ENCODE results near the gene TP53RK. TPM values are rescaled to one million over a fixed set of nuclear protein-coding genes. Genes with fewer than 3 reads are reported as not detected.

The TP53RK gene
- total RNA-seq, 1 experiment from 2014 or later = 12.4 TPM

DNA sequence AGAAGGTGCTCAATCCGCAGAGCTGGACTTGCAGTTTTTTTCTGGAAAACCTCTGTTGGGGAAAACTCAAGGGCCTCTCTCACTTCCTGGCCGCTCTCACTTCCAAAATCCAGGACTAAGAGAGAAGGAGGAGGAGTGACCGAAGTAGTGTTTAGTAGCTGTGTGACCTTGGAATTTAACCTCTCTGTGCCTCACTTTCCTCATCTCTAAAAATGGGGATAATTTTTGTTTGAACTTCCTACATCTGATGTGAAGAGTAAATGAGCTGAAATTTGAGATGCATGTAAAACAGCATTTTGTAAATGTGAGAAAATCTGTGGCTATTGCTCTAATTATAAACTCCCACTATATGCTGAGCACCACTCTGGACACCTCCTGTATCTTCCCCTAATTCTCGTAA lies 43.1 kb downstream of the TP53RK start:
- peaks cover 22% of the 10 kb centered on the region for H3K27me3 Mint-ChIP-seq (ENCODE audit: low read depth)
- 0 out of 2 replicates have a peak, but pooled peaks cover 3% of the 10 kb centered on the region for H3K4me1 Mint-ChIP-seq
- TF ChIP-seq IRF2 (CRISPR knock-in tag; IDR thresholded peaks at IDR 0.05; ENCODE audit: borderline replicate concordance, low read depth) = no peak

DNA sequence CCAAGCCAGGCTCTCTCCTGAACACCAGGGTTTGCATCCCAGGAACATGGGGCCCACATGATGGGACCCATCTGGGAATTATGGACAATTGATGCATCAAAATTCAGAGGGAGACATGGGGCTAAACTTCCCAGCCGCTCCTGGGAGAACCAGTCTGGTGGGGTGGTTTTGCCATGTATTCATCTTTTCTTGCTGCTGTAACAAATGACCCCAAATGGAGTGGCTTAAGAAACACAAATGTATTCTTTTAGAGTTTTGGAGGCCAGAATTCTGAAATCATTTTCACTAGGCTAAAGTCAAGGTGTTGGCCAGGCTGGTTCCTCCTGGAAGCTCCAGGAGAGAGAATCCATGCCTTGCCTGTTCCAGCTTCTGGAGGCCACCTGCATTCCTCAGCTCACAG lies 44.5 kb downstream of the TP53RK start:
- Mint-ChIP-seq H3K4me1 (peaks cover 11% of the 10 kb centered on the region), H3K27ac (no peak overlapping the region), H3K27me3 (ENCODE audit: low read depth) (peaks cover 9% of the 10 kb centered on the region), H3K4me3 (no peak overlapping the region), H3K9me3 (no peaks in the 10 kb centered on the region), H3K36me3 (no peaks in the 10 kb centered on the region)
- CTCF ChIA-PET = interaction anchor here (1.7 kb wide), 1 partner anchor 82 kb away, joined by 4 read pairs; no protein-coding TSS in a partner anchor
- ATAC-seq (no peak), DNase-seq (ENCODE audit: low spot score) (no peak)
- POLR2A ChIA-PET = no interaction called here
- TF ChIP-seq, protein P1, sequence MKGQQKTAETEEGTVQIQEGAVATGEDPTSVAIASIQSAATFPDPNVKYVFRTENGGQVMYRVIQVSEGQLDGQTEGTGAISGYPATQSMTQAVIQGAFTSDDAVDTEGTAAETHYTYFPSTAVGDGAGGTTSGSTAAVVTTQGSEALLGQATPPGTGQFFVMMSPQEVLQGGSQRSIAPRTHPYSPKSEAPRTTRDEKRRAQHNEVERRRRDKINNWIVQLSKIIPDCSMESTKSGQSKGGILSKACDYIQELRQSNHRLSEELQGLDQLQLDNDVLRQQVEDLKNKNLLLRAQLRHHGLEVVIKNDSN (CRISPR knock-in tag; IDR thresholded peaks at IDR 0.05) = no peak
- TF ChIP-seq GRHL2 (CRISPR knock-in tag; IDR thresholded peaks at IDR 0.05; ENCODE audit: insufficient replicate concordance, severe bottlenecking) = no peak
- TF ChIP-seq FOXJ3 (CRISPR knock-in tag; IDR thresholded peaks at IDR 0.05; ENCODE audit: borderline replicate concordance) = no peak
- TF ChIP-seq TP53 (CRISPR knock-in tag; IDR thresholded peaks at IDR 0.05) = no peak
- TF ChIP-seq ZNF138 (CRISPR knock-in tag; conservative IDR thresholded peaks at IDR 0.05) = no peak
- TF ChIP-seq, protein P2, sequence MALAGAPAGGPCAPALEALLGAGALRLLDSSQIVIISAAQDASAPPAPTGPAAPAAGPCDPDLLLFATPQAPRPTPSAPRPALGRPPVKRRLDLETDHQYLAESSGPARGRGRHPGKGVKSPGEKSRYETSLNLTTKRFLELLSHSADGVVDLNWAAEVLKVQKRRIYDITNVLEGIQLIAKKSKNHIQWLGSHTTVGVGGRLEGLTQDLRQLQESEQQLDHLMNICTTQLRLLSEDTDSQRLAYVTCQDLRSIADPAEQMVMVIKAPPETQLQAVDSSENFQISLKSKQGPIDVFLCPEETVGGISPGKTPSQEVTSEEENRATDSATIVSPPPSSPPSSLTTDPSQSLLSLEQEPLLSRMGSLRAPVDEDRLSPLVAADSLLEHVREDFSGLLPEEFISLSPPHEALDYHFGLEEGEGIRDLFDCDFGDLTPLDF (CRISPR knock-in tag; IDR thresholded peaks at IDR 0.05) = no peak
- no peak for TF ChIP-seq CREB1 (CRISPR knock-in tag; IDR thresholded peaks at IDR 0.05)
- no peak for TF ChIP-seq ZNF317 (CRISPR knock-in tag; IDR thresholded peaks at IDR 0.05; ENCODE audit: borderline replicate concordance, low read depth)
- TF ChIP-seq, protein P3, sequence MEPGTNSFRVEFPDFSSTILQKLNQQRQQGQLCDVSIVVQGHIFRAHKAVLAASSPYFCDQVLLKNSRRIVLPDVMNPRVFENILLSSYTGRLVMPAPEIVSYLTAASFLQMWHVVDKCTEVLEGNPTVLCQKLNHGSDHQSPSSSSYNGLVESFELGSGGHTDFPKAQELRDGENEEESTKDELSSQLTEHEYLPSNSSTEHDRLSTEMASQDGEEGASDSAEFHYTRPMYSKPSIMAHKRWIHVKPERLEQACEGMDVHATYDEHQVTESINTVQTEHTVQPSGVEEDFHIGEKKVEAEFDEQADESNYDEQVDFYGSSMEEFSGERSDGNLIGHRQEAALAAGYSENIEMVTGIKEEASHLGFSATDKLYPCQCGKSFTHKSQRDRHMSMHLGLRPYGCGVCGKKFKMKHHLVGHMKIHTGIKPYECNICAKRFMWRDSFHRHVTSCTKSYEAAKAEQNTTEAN (CRISPR knock-in tag; IDR thresholded peaks at IDR 0.05) = no peak
- TF ChIP-seq MYBL2 (CRISPR knock-in tag; IDR thresholded peaks at IDR 0.05) = no peak
- TF ChIP-seq FOXK1 (CRISPR knock-in tag; IDR thresholded peaks at IDR 0.05) = no peak
- TF ChIP-seq ZBTB21 (CRISPR knock-in tag; IDR thresholded peaks at IDR 0.05; ENCODE audit: borderline replicate concordance) = no peak
- no peak for TF ChIP-seq MXD4 (CRISPR knock-in tag; IDR thresholded peaks at IDR 0.05; ENCODE audit: borderline replicate concordance)
- TF ChIP-seq, protein P4, sequence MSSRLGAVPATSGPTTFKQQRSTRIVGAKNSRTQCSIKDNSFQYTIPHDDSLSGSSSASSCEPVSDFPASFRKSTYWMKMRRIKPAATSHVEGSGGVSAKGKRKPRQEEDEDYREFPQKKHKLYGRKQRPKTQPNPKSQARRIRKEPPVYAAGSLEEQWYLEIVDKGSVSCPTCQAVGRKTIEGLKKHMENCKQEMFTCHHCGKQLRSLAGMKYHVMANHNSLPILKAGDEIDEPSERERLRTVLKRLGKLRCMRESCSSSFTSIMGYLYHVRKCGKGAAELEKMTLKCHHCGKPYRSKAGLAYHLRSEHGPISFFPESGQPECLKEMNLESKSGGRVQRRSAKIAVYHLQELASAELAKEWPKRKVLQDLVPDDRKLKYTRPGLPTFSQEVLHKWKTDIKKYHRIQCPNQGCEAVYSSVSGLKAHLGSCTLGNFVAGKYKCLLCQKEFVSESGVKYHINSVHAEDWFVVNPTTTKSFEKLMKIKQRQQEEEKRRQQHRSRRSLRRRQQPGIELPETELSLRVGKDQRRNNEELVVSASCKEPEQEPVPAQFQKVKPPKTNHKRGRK (CRISPR knock-in tag; IDR thresholded peaks at IDR 0.05; ENCODE audit: borderline replicate concordance) = no peak
- no peak for TF ChIP-seq TCF7 (CRISPR knock-in tag; IDR thresholded peaks at IDR 0.05; ENCODE audit: low read depth)
- TF ChIP-seq, protein P5, sequence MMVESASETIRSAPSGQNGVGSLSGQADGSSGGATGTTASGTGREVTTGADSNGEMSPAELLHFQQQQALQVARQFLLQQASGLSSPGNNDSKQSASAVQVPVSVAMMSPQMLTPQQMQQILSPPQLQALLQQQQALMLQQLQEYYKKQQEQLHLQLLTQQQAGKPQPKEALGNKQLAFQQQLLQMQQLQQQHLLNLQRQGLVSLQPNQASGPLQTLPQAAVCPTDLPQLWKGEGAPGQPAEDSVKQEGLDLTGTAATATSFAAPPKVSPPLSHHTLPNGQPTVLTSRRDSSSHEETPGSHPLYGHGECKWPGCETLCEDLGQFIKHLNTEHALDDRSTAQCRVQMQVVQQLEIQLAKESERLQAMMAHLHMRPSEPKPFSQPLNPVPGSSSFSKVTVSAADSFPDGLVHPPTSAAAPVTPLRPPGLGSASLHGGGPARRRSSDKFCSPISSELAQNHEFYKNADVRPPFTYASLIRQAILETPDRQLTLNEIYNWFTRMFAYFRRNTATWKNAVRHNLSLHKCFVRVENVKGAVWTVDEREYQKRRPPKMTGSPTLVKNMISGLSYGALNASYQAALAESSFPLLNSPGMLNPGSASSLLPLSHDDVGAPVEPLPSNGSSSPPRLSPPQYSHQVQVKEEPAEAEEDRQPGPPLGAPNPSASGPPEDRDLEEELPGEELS (CRISPR knock-in tag; IDR thresholded peaks at IDR 0.05) = no peak
- TF ChIP-seq GTF2I (CRISPR knock-in tag; conservative IDR thresholded peaks at IDR 0.05) = no peak
- no peak for TF ChIP-seq NR2C2 (CRISPR knock-in tag; IDR thresholded peaks at IDR 0.05)
- no peak for TF ChIP-seq SP1 (CRISPR knock-in tag; conservative IDR thresholded peaks at IDR 0.05)
- TF ChIP-seq, protein P6, sequence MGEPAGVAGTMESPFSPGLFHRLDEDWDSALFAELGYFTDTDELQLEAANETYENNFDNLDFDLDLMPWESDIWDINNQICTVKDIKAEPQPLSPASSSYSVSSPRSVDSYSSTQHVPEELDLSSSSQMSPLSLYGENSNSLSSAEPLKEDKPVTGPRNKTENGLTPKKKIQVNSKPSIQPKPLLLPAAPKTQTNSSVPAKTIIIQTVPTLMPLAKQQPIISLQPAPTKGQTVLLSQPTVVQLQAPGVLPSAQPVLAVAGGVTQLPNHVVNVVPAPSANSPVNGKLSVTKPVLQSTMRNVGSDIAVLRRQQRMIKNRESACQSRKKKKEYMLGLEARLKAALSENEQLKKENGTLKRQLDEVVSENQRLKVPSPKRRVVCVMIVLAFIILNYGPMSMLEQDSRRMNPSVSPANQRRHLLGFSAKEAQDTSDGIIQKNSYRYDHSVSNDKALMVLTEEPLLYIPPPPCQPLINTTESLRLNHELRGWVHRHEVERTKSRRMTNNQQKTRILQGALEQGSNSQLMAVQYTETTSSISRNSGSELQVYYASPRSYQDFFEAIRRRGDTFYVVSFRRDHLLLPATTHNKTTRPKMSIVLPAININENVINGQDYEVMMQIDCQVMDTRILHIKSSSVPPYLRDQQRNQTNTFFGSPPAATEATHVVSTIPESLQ (CRISPR knock-in tag; IDR thresholded peaks at IDR 0.05) = no peak

More for the DNA sequence above, 43.1 kb downstream of the TP53RK start:
- Mint-ChIP-seq H3K4me3 (no peak overlapping the region), H3K36me3 (no peaks in the 10 kb centered on the region), H3K9me3 (no peaks in the 10 kb centered on the region), H3K27ac (no peak overlapping the region)
- no peak for DNase-seq (ENCODE audit: low spot score)
- no peak for ATAC-seq
- CTCF ChIA-PET = no interaction called here
- POLR2A ChIA-PET = no interaction called here
